K562 (cell line): ENCODE results near the gene CXorf65. TPM values are rescaled to one million over a fixed set of nuclear protein-coding genes. Genes with fewer than 3 reads are reported as not detected.

Experiments used
- ATAC-seq: fragments of 200-7000 bp; cut with Tn5 transposase; 3 replicates; pipeline ENCODE4 v1.9.1; 2020; ENCODE audit warnings: moderate library complexity
- Bru-seq: library from RNA; stranded (reverse); fragments of 400-500 nt; gene quantifications from one replicate; lab custom pipeline; 2021; lab: Mats Ljungman, UMichigan
- BruChase-seq, 2 experiments: library from RNA; stranded (reverse); fragments of 400-500 nt; gene quantifications; one replicate each; lab custom pipeline; 2021; lab: Mats Ljungman, UMichigan
- BruUV-seq: library from RNA; stranded (reverse); fragments of 400-500 nt; replicated peaks from 2 replicates; lab custom pipeline; 2021; lab: Mats Ljungman, UMichigan
- CTCF ChIA-PET: fragments of 300-600 bp; formaldehyde crosslinking; extraction: SDS; loops from one replicate; lab custom pipeline; 2021; ENCODE audit warnings: low intra/inter-chr PET ratio; lab: Yijun Ruan, JAX
- POLR2A ChIA-PET: fragments of 300-600, 350-650 bp; sonication (Branson Sonifier 250); formaldehyde crosslinking; extraction: SDS; loops from one replicate; lab custom pipeline; 2021; ENCODE audit warnings: antibody characterized with exemption, inconsistent platforms; lab: Yijun Ruan, JAX
- DNase-seq, 4 experiments: peaks; one replicate each; pipeline versions ENCODE4 v3.0.0 to v3.0.0-alpha.2; 2011 to 2018; ENCODE audit warnings: low spot score in 3 of 4, mixed read lengths in 3 of 4; ENCODE audit errors: extremely low read depth in 1 of 4
- FAIRE-seq: peaks from 2 replicates; lab custom pipeline; 2011; peaks lifted over from hg19 to GRCh38; lab: Jason Lieb, UNC
- H2AFZ ChIP-seq: 2 replicates; pipeline ENCODE4 v1.6.0; 2011; ENCODE audit warnings: low read depth, low read length, control low read depth, inconsistent platforms
- H3K27ac ChIP-seq: fragments of 200-600 bp; 3 replicates; pipeline ENCODE4 v1.8.0; 2011; ENCODE audit warnings: low read depth, mild to moderate bottlenecking, control low read depth, inconsistent platforms, low read length, moderate library complexity, mixed read lengths; ENCODE audit errors: extremely low read depth
- H3K27me3 ChIP-seq, 2 experiments: fragments of 300-600 bp in 1 of 2; 2 replicates in 1 of 2; 3 replicates in 1 of 2; pipeline versions ENCODE4 v1.6.0 to v1.8.0; 2011; ENCODE audit warnings: inconsistent platforms in 2 of 2, low read length in 2 of 2, mild to moderate bottlenecking in 1 of 2, mixed read lengths in 1 of 2, moderate library complexity in 1 of 2; ENCODE audit not compliant: control insufficient read depth in 2 of 2, insufficient read depth in 2 of 2
- H3K36me3 ChIP-seq: fragments of 300-600 bp; 3 replicates; pipeline ENCODE4 v1.8.0; 2011; ENCODE audit warnings: mild to moderate bottlenecking, low read length, inconsistent platforms; ENCODE audit not compliant: control insufficient read depth, insufficient read depth
- H3K4me1 ChIP-seq, 2 experiments: fragments of 200-600 bp in 1 of 2; replicated peaks in 1 of 2; 2 replicates in 1 of 2; 3 replicates in 1 of 2; pipeline versions ENCODE4 v1.5.1 to v1.8.0; 2011; ENCODE audit warnings: inconsistent platforms in 2 of 2, low read length in 2 of 2, mild to moderate bottlenecking in 1 of 2, mixed read lengths in 1 of 2, moderate library complexity in 1 of 2; ENCODE audit not compliant: control insufficient read depth in 2 of 2, insufficient read depth in 2 of 2
- H3K4me2 ChIP-seq: 2 replicates; pipeline ENCODE4 v1.6.1; 2011; ENCODE audit warnings: low read length, control low read depth, inconsistent platforms, mixed read lengths; ENCODE audit not compliant: insufficient read depth
- H3K4me3 ChIP-seq: fragments of 200-600 bp; sonication (generic), shearing (Covaris generic); 2 replicates; pipeline ENCODE4 v1.5.1; 2016; ENCODE audit warnings: control low read depth, inconsistent platforms
- H3K79me2 ChIP-seq: fragments of 200-600 bp; 3 replicates; pipeline ENCODE4 v1.8.0; 2011; ENCODE audit warnings: low read length, inconsistent platforms; ENCODE audit not compliant: control insufficient read depth, insufficient read depth
- H3K9ac ChIP-seq, 2 experiments: 2 replicates each; pipeline versions ENCODE4 v1.6.0 to v1.6.1; 2011; ENCODE audit warnings: low read depth in 2 of 2, low read length in 2 of 2, control low read depth in 1 of 2, inconsistent platforms in 1 of 2, mild to moderate bottlenecking in 1 of 2, mixed read lengths in 1 of 2; ENCODE audit not compliant: insufficient read depth in 1 of 2
- H3K9me1 ChIP-seq: one replicate; pipeline ENCODE4 v1.6.0; 2011; ENCODE audit warnings: inconsistent platforms, mild to moderate bottlenecking, low read length, moderate library complexity; ENCODE audit not compliant: control insufficient read depth, insufficient read depth
- H3K9me3 ChIP-seq: replicated peaks from 2 replicates; pipeline ENCODE4 v1.5.1; 2011; ENCODE audit warnings: low read depth, low read length, inconsistent platforms; ENCODE audit not compliant: control insufficient read depth, insufficient read depth
- H4K20me1 ChIP-seq: replicated peaks from 2 replicates; pipeline ENCODE4 v1.6.1; 2011; ENCODE audit warnings: low read length, inconsistent platforms, mixed read lengths; ENCODE audit not compliant: control insufficient read depth, insufficient read depth
- ARID1B ChIP-seq: fragments of 450-650 bp; IDR thresholded peaks from 2 replicates; pipeline ENCODE4 v1.6.1; 2016; ENCODE audit warnings: antibody characterized with exemption, mild to moderate bottlenecking, inconsistent platforms
- ATF3 ChIP-seq, 2 experiments: fragments of 450-650 bp in 1 of 2; sonication (generic) in 1 of 2; formaldehyde crosslinking in 1 of 2; IDR thresholded peaks in 1 of 2; conservative IDR thresholded peaks in 1 of 2; 2 replicates each; pipeline versions ENCODE4 v1.6.1 to v1.8.1; 2016 to 2023; ENCODE audit warnings: mild to moderate bottlenecking in 2 of 2, moderate library complexity in 2 of 2, inconsistent platforms in 1 of 2, missing genetic modification reagents in 1 of 2
- E2F4 ChIP-seq: sonication (generic); formaldehyde crosslinking; IDR thresholded peaks from 2 replicates; pipeline ENCODE4 v1.8.0; 2022; ENCODE audit warnings: mild to moderate bottlenecking, low read depth, missing genetic modification reagents
- JUND ChIP-seq, 2 experiments: IDR thresholded peaks; 2 replicates in 1 of 2; 3 replicates in 1 of 2; pipeline ENCODE4 v1.6.1; 2011; ENCODE audit warnings: borderline replicate concordance in 2 of 2, low read depth in 2 of 2, low read length in 2 of 2, improper control_type of control experiment in 1 of 2, missing biosample characterization in 1 of 2, missing genetic modification characterization in 1 of 2, missing genetic modification reagents in 1 of 2
- RBM17 ChIP-seq: fragments of 200-400 bp; formaldehyde crosslinking; IDR thresholded peaks from 2 replicates; pipeline ENCODE4 v1.6.1; 2017; ENCODE audit warnings: low read depth, mild to moderate bottlenecking, low read length, borderline replicate concordance
- RFX7 ChIP-seq: fragments of 250-450 bp; sonication (Bioruptor Pico); IDR thresholded peaks from 2 replicates; pipeline ENCODE4 v1.5.1; 2021; ENCODE audit warnings: mild to moderate bottlenecking
- TARDBP ChIP-seq: fragments of 450-650 bp; IDR thresholded peaks from 2 replicates; pipeline ENCODE4 v1.6.1; 2016
- ZNF609 ChIP-seq: sonication (generic); formaldehyde crosslinking; IDR thresholded peaks from 2 replicates; pipeline ENCODE4 v1.8.1; 2023; ENCODE audit warnings: missing genetic modification reagents, mild to moderate bottlenecking, borderline replicate concordance
- WGBS: fragments of 100-300 bp; shearing (Covaris generic); methylation state at CpG from one replicate; pipeline ENCODE4 v1.1.6; 2016; ENCODE audit warnings: low coverage, mixed read lengths; ENCODE audit not compliant: insufficient coverage; ENCODE audit errors: missing lambda C conversion rate; 5-methylcytosine and 5-hydroxymethylcytosine counted together
- in situ Hi-C: fragments of 300-500 bp; cut with MboI; formaldehyde crosslinking; loops from 4 replicates; pipeline ENCODE4 v1.15.0; 2018; ENCODE audit warnings: inconsistent platforms, mixed read lengths
- intact Hi-C: fragments of 100-400 bp; cut with micrococcal nuclease; formaldehyde crosslinking; loops from 2 replicates; pipeline ENCODE4 v1.14.2; 2022
- long read RNA-seq, 3 experiments: library from polyadenylated mRNA in 2 of 3; library from RNA in 1 of 3; unstranded in 2 of 3; stranded (forward) in 1 of 3; transcript quantifications; one replicate each; pipeline ENCODE4 v2.0.0, GENCODE V29; 2019 to 2022
- polyA minus RNA-seq, 3 experiments: library from RNA; depleted of rRNA, polyadenylated mRNA; stranded (reverse); fragments of >200 nt; gene quantifications; 2 replicates each; pipeline ENCODE4 v1.2.3, GENCODE V29; 2011
- polyA plus RNA-seq, 8 experiments: library from polyadenylated mRNA; depleted of rRNA in 4 of 8; stranded (reverse) in 5 of 8; unstranded in 3 of 8; fragments of >200 nt; fragmentation: Nextera tagmentation in 2 of 8; fragmentation: Illumina TruSeq in 1 of 8; extraction: Ambion mirVana in 2 of 8; extraction: Trizol in 1 of 8; gene quantifications; 2 replicates each; pipeline versions ENCODE4 v1.2.1 to v1.2.3, GENCODE V29; 2011 to 2014; ENCODE audit warnings: inconsistent platforms in 1 of 8, missing spikeins in 1 of 8
- total RNA-seq, 7 experiments: library from RNA; depleted of rRNA in 6 of 7; stranded (reverse); fragments of >200 nt in 6 of 7; fragmentation: Illumina TruSeq in 2 of 7; extraction: Trizol in 2 of 7; gene quantifications; 2 replicates each; pipeline versions ENCODE4 v1.2.1 to v1.2.3, GENCODE V29; 2011 to 2021; ENCODE audit warnings: low replicate concordance in 1 of 7

Gene CXorf65
- total RNA-seq (2011; cell fraction: chromatin; rRNA removed; ENCODE audit: low replicate concordance) = 2.9 and 8.8 TPM in 2 replicates
- 2.9 and 4.3 TPM in 2 replicates for total RNA-seq (2011; cell fraction: nucleolus; rRNA removed)
- total RNA-seq (2011; cell fraction: nucleoplasm; rRNA removed) = 3.2 and 7.9 TPM in 2 replicates
- 2.9 and 3.1 TPM in 2 replicates for total RNA-seq (2014; rRNA removed)
- 2.4 and 3.0 TPM in 2 replicates for total RNA-seq (2014; rRNA removed; fragmentation: Illumina TruSeq; extraction: Trizol)
- 1.8 and 2.6 TPM in 2 replicates for total RNA-seq (2015; rRNA removed; fragmentation: Illumina TruSeq; extraction: Trizol)
- 1.8 and 2.0 TPM in 2 replicates for total RNA-seq (2021)
- 0.77 and 1.9 TPM in 2 replicates for polyA plus RNA-seq (2011; rRNA removed)
- 0.45 and 0.94 TPM in 2 replicates for polyA plus RNA-seq (2011; cell fraction: cytosol; rRNA removed)
- 2.4 TPM in 2 replicates for polyA plus RNA-seq (2011; cell fraction: nucleus; rRNA removed)
- polyA plus RNA-seq (2012) = 1.2 and 3.5 TPM in 2 replicates
- 1.4 TPM in 2 replicates for polyA plus RNA-seq (2014; fragmentation: Illumina TruSeq; extraction: Trizol)
- 1 to 10 TPM; 6.8 to 8.4 TPM for polyA plus RNA-seq (2014; fragmentation: Nextera tagmentation; extraction: Ambion mirVana)
- 0.36 and 3.9 TPM in 2 replicates for polyA plus RNA-seq (2014; rRNA removed)
- 0.88 TPM in 1 of 2 replicates, not detected in the other for polyA minus RNA-seq (2011; rRNA and poly(A)+ RNA removed)
- polyA minus RNA-seq (2011; cell fraction: cytosol; rRNA and poly(A)+ RNA removed) = not detected in 2 replicates
- polyA minus RNA-seq (2011; cell fraction: nucleus; rRNA and poly(A)+ RNA removed) = 2.0 TPM in 1 of 2 replicates, not detected in the other
- Bru-seq, nascent RNA = percentile 51 among the genes with signal in this experiment
- BruChase-seq, experiment 1, labeled RNA remaining after a 2-hour chase = not detected
- not detected for BruChase-seq, experiment 2, labeled RNA remaining after a 6-hour chase
- long read RNA-seq, experiment 1 = 0 reads
- long read RNA-seq, experiment 2 = 0 reads
- long read RNA-seq, experiment 3, partial matches to known transcripts = 0 of 1 reads
- long read RNA-seq, experiment 3, other reads (novel, unspliced or antisense) = 0 of 1 reads

- ChIA-PET CTCF (no interaction called here), POLR2A (interaction anchor here (1.0 kb wide), 1 partner anchor 15 kb away, joined by 3 read pairs; no protein-coding TSS in a partner anchor)
- no peaks in the 10 kb centered on the region for H3K9me1 ChIP-seq
- H3K27ac ChIP-seq = peak within 1 kb of the TSS; percentile 61
- H3K4me1 ChIP-seq = peaks cover 52 to 77% of the 10 kb centered on the region in 2 experiments
- H3K4me2 ChIP-seq = peak within 1 kb of the TSS; percentile 50
- in situ Hi-C loops (no loop called here), intact Hi-C loops (no loop called here)
- ATAC-seq (peak; percentile 3; the same call in 2 of the 3 replicates), FAIRE-seq (peak; percentile 88), DNase-seq (peak in 3 of 4 experiments; percentile 21 to 60 (median 47))
- H3K79me2 ChIP-seq = peaks cover 22% of the 10 kb centered on the region; the same call in 2 of the 3 replicates
- H4K20me1 ChIP-seq = no peaks in the 10 kb centered on the region
- peaks cover 3% of the 10 kb centered on the region; the same call in 1 of the 3 replicates for H3K36me3 ChIP-seq
- WGBS = 20% methylated on average over 1 of the region's 1 CpG
- no peaks in the 10 kb centered on the region for H3K9me3 ChIP-seq
- H3K27me3 ChIP-seq = no peaks in the 10 kb centered on the region
- no TSS peak for BruUV-seq
- H2AFZ ChIP-seq = peak within 1 kb of the TSS; percentile 29
- no peak within 1 kb of the TSS for H3K4me3 ChIP-seq
- H3K9ac ChIP-seq = peak within 1 kb of the TSS; percentile 35 to 38; a peak in 2 of 4 replicates
- no peak for TF ChIP-seq ZNF609 (CRISPR knock-in tag)
- no peak for TF ChIP-seq RFX7 (CRISPR knock-in tag)
- TF ChIP-seq TARDBP = no peak
- 0 out of 2 replicates have a peak, but pooled peaks have one; percentile 12 for TF ChIP-seq ARID1B
- TF ChIP-seq ATF3 (IDR thresholded peaks at IDR 0.05) = peak; percentile 84
- TF ChIP-seq ATF3 (CRISPR knock-in tag; conservative IDR thresholded peaks at IDR 0.05) = no peak
- TF ChIP-seq RBM17 = no peak
- peak; percentile 75; the same call in 1 of the 2 replicates for TF ChIP-seq JUND (IDR thresholded peaks at IDR 0.05; ENCODE audit: borderline replicate concordance, low read depth, low read length)
- TF ChIP-seq JUND (tag; IDR thresholded peaks at IDR 0.05; ENCODE audit: borderline replicate concordance, low read depth, low read length) = peak; percentile 31; the same call in 1 of the 3 replicates
- TF ChIP-seq E2F4 (CRISPR knock-in tag) = no peak
Measured at GRCh38 chrX:71106427-71106826, at the start of gene CXorf65. Gene CXorf65, minus strand, starts transcription at chrX:71106740. Its CDS starts 184 bp downstream, at chrX:71106556.
